ENCODE results near the gene DHRS2. TPM values are rescaled to one million over a fixed set of nuclear protein-coding genes. Genes with fewer than 3 reads are reported as not detected.

Gene DHRS2
- polyA plus RNA-seq, 1 donor (not counting 4 experiments of a cell fraction or from before 2014, with no cell fraction given): 0.14 TPM

GRCh38 chr14:23605931-23606585 lies 30.1 kb upstream of the DHRS2 start:
- no peak overlapping the region for H3K27ac ChIP-seq (ENCODE audit: control insufficient read depth, insufficient read depth, low read length)
- no peak overlapping the region for H3K4me3 ChIP-seq (ENCODE audit: control insufficient read depth in 2 of 3, extremely low read depth in 1 of 3, insufficient read depth in 2 of 3, low read depth in 1 of 3, low read length in 3 of 3)
- dilution Hi-C loops (cut with MboI; ENCODE audit: extremely low pct_ligation_motif_present, low sequenced_read_pairs): no loop called here
- DNase-seq (ENCODE audit: low read depth, low spot score) (no peak), FAIRE-seq (no peak)
- TF ChIP-seq CTCF (optimal IDR thresholded peaks at IDR 0.05 in 1 of 3, IDR thresholded peaks at IDR 0.05 in 1 of 3, conservative IDR thresholded peaks at IDR 0.05 in 1 of 3; ENCODE audit: extremely low read depth in 1 of 3, insufficient read depth in 2 of 3, low read length in 3 of 3) (no peak), EZH2 (IDR thresholded peaks at IDR 0.05; ENCODE audit: low read length) (no peak)
- H3K4me1 ChIP-seq (ENCODE audit: control insufficient read depth, extremely low read depth, insufficient read depth, low read length): no peaks in the 10 kb centered on the region
- no peak overlapping the region for H3K9ac ChIP-seq (ENCODE audit: control insufficient read depth, extremely low read depth, insufficient read depth, low read length)
- no peak overlapping the region for H2AFZ ChIP-seq (ENCODE audit: control insufficient read depth, low read length)
- H3K27me3 ChIP-seq (ENCODE audit: control insufficient read depth, extremely low read depth, insufficient read depth, low read length): peaks cover 4% of the 10 kb centered on the region
- no peaks in the 10 kb centered on the region for H3K36me3 ChIP-seq (ENCODE audit: control insufficient read depth in 2 of 2, extremely low read depth in 1 of 2, insufficient read depth in 2 of 2, low read length in 2 of 2)
- no peaks in the 10 kb centered on the region for H3K9me3 ChIP-seq (ENCODE audit: control insufficient read depth, low read depth, low read length)
- no peak overlapping the region for H3K4me2 ChIP-seq (ENCODE audit: control insufficient read depth, extremely low read depth, insufficient read depth, low read depth, low read length)
- no peaks in the 10 kb centered on the region for H3K9me1 ChIP-seq (ENCODE audit: control insufficient read depth, extremely low read depth, insufficient read depth, low read length)
- no peaks in the 10 kb centered on the region for H4K20me1 ChIP-seq (ENCODE audit: control insufficient read depth, extremely low read depth, insufficient read depth, low read length)
- H3K79me2 ChIP-seq (ENCODE audit: control insufficient read depth, insufficient read depth, low read length): no peaks in the 10 kb centered on the region

- dilution Hi-C loops (cut with MboI; ENCODE audit: extremely low pct_ligation_motif_present, low sequenced_read_pairs): no loop called here
- Histone ChIP-seq H3K27ac (ENCODE audit: control insufficient read depth, insufficient read depth, low read length) (no peak overlapping the region), H3K4me1 (ENCODE audit: control insufficient read depth, extremely low read depth, insufficient read depth, low read length) (no peaks in the 10 kb centered on the region), H3K27me3 (ENCODE audit: control insufficient read depth, extremely low read depth, insufficient read depth, low read length) (peaks cover 4% of the 10 kb centered on the region), H3K9ac (ENCODE audit: control insufficient read depth, extremely low read depth, insufficient read depth, low read length) (no peak overlapping the region), H3K4me2 (ENCODE audit: control insufficient read depth, extremely low read depth, insufficient read depth, low read depth, low read length) (no peak overlapping the region), H3K9me3 (ENCODE audit: control insufficient read depth, low read depth, low read length) (no peaks in the 10 kb centered on the region), H2AFZ (ENCODE audit: control insufficient read depth, low read length) (no peak overlapping the region), H3K9me1 (ENCODE audit: control insufficient read depth, extremely low read depth, insufficient read depth, low read length) (no peaks in the 10 kb centered on the region), H3K79me2 (ENCODE audit: control insufficient read depth, insufficient read depth, low read length) (no peaks in the 10 kb centered on the region), H4K20me1 (ENCODE audit: control insufficient read depth, extremely low read depth, insufficient read depth, low read length) (no peaks in the 10 kb centered on the region), H3K4me3 (ENCODE audit: control insufficient read depth in 2 of 3, extremely low read depth in 1 of 3, insufficient read depth in 2 of 3, low read depth in 1 of 3, low read length in 3 of 3) (no peak overlapping the region), H3K36me3 (ENCODE audit: control insufficient read depth in 2 of 2, extremely low read depth in 1 of 2, insufficient read depth in 2 of 2, low read length in 2 of 2) (no peaks in the 10 kb centered on the region)
- DNase-seq (ENCODE audit: low read depth, low spot score): no peak
- FAIRE-seq: no peak
- TF ChIP-seq EZH2 (IDR thresholded peaks at IDR 0.05; ENCODE audit: low read length) (no peak), CTCF (optimal IDR thresholded peaks at IDR 0.05 in 1 of 3, IDR thresholded peaks at IDR 0.05 in 1 of 3, conservative IDR thresholded peaks at IDR 0.05 in 1 of 3; ENCODE audit: extremely low read depth in 1 of 3, insufficient read depth in 2 of 3, low read length in 3 of 3) (no peak)
Observed at GRCh38 chr14:23608454-23608853, 27.7 kb upstream of the DHRS2 start.

All from keratinocyte (primary cell).